ENCODE data around the gene FRYL. TPM values are rescaled to one million over a fixed set of nuclear protein-coding genes. Genes with fewer than 3 reads are reported as not detected.
A peak's percentile ranks its signal among the peaks of the same experiment; 100 is the strongest.

FRYL gene
- total RNA-seq, 1 donor from 2014 or later = 31.7 TPM

GRCh38 chr4:48779095-48779997 is 733 bp downstream of the FRYL start:
- no peak for TF ChIP-seq CTCF (IDR thresholded peaks at IDR 0.05; ENCODE audit: insufficient read depth, low read length, poor library complexity, severe bottlenecking)
- Histone ChIP-seq H3K36me3 (ENCODE audit: control insufficient read depth, insufficient read depth, low read length) (no peaks in the 10 kb centered on the region), H3K27me3 (ENCODE audit: control insufficient read depth, insufficient read depth, low read length) (no peaks in the 10 kb centered on the region), H3K4me3 (ENCODE audit: low read depth, low read length) (peak overlapping the region; percentile 81)
- DNase-seq (ENCODE audit: low read depth) = no peak

GRCh38 chr4:48778431-48779094 is 1.5 kb downstream of the FRYL start:
- H3K36me3 ChIP-seq (ENCODE audit: control insufficient read depth, insufficient read depth, low read length) = no peaks in the 10 kb centered on the region
- TF ChIP-seq CTCF (IDR thresholded peaks at IDR 0.05; ENCODE audit: insufficient read depth, low read length, poor library complexity, severe bottlenecking) = no peak
- no peaks in the 10 kb centered on the region for H3K27me3 ChIP-seq (ENCODE audit: control insufficient read depth, insufficient read depth, low read length)
- DNase-seq (ENCODE audit: low read depth) = no peak
- peak overlapping the region; percentile 81 for H3K4me3 ChIP-seq (ENCODE audit: low read depth, low read length)

- peak overlapping the region; percentile 81 for H3K4me3 ChIP-seq (ENCODE audit: low read depth, low read length)
Measured at GRCh38 chr4:48777739-48778138, 2.3 kb downstream of the FRYL start.

GRCh38 chr4:48774760-48775710 is 5.0 kb downstream of the FRYL start:
- no peak for TF ChIP-seq CTCF (IDR thresholded peaks at IDR 0.05; ENCODE audit: insufficient read depth, low read length, poor library complexity, severe bottlenecking)
- DNase-seq (ENCODE audit: low read depth) = no peak
- Histone ChIP-seq H3K27me3 (ENCODE audit: control insufficient read depth, insufficient read depth, low read length) (no peaks in the 10 kb centered on the region), H3K4me3 (ENCODE audit: low read depth, low read length) (no peak overlapping the region), H3K36me3 (ENCODE audit: control insufficient read depth, insufficient read depth, low read length) (no peaks in the 10 kb centered on the region)

More at GRCh38 chr4:48777739-48778138, 2.3 kb downstream of the FRYL start:
- no peak for DNase-seq (ENCODE audit: low read depth)
- Histone ChIP-seq H3K36me3 (ENCODE audit: control insufficient read depth, insufficient read depth, low read length) (no peaks in the 10 kb centered on the region), H3K27me3 (ENCODE audit: control insufficient read depth, insufficient read depth, low read length) (no peaks in the 10 kb centered on the region)
- no peak for TF ChIP-seq CTCF (IDR thresholded peaks at IDR 0.05; ENCODE audit: insufficient read depth, low read length, poor library complexity, severe bottlenecking)

DNA sequence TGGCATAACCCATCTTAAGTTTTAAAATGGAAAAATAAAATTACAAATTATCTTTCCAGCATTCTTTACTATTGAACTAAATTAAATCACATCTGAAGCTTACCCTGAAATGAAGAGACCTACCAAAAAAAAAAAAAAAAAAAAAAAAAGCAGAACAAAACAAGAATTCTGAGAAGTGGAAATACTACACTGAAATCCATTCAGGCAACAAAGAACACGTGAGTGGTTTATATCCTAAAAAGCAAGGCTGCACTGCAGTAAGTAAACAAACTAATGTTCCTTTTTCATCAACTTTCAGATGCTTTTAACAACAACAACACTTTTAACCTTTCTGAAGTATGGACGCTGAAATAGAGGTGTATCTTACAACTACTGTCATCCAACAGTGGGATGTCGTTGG is 7.5 kb downstream of the FRYL start:
- no peak for TF ChIP-seq CTCF (IDR thresholded peaks at IDR 0.05; ENCODE audit: insufficient read depth, low read length, poor library complexity, severe bottlenecking)
- H3K36me3 ChIP-seq (ENCODE audit: control insufficient read depth, insufficient read depth, low read length) = no peaks in the 10 kb centered on the region
- no peak overlapping the region for H3K4me3 ChIP-seq (ENCODE audit: low read depth, low read length)
- no peaks in the 10 kb centered on the region for H3K27me3 ChIP-seq (ENCODE audit: control insufficient read depth, insufficient read depth, low read length)
- no peak for DNase-seq (ENCODE audit: low read depth)

Data from kidney epithelial cell (primary cell).